HG03196 (cell line): ENCODE results near the gene KXD1.
"Not testable (repeated sequence)": the region's sequence is repeated elsewhere in the genome, so short reads cannot be mapped to it uniquely, and the experiment has no call there.

Experiments used
- ATAC-seq: cut with Tn5 transposase; IDR thresholded peaks from one replicate; pipeline ENCODE4 v1.9.1; 2021; ENCODE audit not compliant: unreplicated experiment

KXD1 gene

DNA sequence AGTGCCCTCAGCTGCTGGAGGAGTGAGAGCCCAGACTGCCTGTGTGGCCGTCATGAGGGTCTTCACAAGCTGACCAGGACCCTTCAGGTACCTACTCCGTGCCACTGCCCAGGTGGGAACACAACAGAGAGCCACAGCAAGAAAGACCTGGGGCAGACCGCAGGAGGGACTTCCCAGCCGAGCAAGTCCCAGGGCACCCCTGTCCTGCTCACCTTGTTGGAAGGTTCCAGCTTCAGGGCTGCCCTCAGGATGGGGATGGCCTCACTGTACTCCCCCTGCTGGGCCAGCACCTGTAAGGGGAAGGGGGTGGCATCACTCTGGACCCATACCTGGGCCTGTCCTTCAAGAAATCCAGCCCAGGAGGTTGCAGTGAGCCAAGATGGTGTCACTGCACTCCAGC, 24.6 kb upstream of the KXD1 start:
- ATAC-seq = no peak

DNA sequence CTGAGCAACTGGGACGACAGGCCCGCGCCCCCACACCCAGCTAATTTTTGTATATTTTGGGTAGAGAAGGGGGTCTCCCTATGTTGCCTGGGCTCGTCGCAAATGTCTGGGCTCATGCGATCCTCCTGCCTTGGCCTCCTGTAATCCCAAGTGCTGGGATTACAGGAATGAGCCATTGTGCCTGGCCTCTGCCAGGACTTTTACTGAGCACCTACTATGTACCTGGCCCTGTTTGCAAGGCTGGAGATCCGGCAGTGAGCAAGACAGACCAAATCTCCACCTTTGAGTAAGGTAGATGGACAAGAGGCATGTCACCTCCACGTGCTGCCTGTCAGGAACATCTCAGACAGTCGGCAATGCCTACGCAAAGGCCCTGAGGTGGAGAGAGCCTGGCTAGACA, 21.2 kb upstream of the KXD1 start:
- no peak for ATAC-seq

DNA sequence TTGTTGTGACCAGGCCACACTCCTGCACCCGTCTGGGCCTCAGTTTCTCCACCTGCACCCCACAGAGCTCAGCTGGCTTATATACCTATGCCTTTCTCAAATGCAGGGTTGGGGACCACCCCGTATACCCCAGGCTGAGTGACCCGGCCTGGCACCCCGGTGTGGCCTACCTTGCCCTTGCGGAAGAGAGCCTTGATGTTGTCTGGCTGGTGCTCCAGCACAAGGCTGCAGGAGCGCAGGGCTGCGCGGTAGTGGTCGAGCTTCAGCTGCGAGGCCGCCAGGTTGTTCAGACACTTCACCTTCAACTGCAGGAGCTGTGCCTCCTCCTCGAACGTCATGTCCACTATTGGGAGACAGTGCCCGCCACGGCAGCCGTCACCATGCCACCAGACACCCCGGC, 20.2 kb upstream of the KXD1 start:
- no peak for ATAC-seq

DNA sequence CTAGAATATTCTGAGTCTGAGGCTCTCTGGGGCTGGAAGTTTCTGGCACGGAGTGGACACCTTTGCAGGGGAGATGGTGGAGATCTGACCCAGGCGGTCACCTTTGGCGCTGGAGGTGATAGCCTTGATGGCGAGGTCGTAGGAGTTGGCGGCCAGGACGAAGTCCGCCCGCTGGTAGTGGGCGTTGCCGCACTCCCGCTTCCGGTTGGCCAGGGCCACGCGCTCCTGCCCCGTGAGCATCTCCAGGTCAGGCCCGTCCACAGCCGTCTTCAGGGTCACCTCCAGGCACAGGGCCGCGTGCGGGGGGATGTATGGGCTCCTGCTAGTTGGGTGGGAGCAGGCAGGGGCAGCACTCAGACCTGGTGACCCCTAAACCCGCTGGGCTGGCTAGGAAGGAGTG, 19.6 kb upstream of the KXD1 start:
- ATAC-seq = no peak

DNA sequence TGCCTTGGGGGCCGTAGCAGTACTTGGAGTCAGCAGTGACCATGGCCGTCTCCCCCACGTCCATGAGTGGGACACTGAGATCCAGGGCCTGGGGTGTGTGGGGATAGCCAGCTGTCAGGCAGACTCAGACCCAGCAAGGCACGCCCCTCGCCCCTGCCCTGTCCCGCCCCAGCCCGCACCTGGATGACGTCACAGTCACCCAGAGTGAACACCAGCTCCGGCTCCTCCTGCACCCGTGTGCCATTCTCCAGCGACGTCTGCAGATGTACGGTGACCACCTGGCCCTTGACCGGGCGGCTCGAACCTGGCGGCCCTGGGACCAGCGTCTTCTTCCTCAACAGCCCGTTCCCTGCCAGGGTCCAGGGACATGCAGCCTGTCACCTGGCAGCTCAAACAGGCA, 18.3 kb upstream of the KXD1 start:
- ATAC-seq = no peak

DNA sequence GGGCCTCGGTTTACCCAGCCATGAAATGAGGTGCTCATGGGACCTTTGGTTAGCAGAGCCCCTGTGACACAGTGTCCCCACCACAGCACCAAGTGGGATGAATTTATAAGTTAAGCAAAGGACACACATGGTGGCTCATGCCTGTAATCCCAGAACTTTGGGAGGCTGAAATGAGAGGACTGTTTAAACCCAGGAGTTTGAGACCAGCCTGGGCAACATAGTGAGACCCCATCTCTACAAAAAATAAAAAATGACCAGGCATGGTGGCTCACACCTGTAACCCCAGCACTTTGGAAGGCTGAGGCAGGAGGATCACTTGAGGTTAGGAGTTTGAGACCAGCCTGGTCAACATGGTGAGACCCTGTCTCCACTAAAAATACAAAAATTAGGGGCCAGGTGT, 17.5 kb upstream of the KXD1 start:
- ATAC-seq = not testable (repeated sequence)

DNA sequence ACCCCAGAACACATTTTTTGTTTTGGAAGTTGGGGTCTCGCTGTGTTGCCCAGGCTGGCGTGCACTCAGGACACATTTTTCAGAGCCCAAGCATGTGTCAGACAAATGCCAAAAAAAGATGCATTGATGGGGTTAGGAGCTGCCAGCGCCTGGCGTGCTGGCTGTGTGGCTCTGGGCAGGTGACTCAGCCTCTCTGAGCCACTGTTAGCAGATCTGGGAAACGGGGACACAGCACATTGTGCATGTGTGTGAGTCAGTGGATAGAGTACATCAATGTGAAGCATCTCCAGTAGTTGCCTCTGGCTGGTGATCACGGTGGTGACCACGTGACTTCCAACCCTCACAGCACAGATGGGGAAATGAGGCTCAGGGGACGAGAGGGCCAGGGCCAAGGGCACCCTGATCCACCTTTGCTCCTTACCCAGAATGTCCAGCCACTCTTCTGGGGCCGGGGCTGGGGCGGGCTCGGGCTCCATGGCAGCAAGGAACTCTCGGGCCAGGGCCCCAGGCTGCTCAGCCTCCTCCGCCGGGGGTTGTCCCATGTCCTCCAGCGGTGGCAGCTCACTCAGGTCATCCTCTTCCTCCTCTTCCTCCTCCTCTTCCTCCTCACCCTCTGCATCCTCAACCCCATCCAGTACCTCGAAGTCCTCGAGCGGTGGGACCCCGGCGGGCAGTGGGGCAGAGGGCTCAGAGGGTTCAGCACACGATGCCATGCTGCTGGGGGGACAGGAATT, 16.2 kb upstream of the KXD1 start:
- ATAC-seq = no peak

DNA sequence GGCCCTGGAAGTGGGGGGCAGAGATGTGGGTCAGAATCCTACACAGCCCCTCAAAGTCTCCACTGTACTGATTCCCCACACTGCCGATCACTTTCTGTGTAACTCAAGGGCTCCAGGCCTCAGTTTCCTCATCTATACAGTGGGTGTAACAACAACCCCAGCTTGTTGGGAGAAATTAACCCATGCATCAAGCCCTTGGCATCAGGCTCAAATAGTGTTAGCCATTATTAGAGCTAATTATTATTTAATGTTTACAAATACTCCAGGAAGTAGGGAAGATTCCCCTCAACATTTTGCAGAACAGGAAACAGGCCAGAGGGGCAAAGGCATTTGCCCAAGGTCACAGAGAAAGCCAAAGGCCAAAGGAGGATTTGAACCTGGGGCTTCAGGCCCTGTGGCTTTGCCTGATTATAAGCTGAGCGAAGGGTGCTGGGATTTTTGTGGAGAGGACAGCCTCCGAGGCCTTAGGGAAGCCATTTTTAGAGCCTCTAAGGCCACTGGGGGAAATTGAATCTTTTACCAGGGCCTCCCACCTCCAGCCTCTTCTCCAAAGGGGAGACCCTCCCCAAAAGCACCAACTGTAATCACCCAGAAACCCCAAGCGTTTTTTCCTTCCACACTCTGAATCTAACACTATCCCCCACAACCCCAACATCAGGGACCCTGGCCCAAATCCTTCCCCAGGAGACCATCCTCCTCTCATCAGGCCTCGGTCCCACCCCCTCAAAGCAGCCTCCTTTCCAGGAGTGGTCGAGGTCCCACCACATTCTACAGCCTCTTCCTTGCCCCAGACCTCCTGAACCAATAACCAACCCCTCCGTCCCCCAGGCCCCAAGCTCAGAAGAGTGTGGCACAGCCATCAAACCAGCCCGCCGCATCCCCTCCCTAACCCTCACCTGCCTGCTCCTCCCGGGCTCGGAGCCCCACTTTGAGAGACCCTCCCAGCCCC, 15.4 kb upstream of the KXD1 start:
- ATAC-seq = no peak

DNA sequence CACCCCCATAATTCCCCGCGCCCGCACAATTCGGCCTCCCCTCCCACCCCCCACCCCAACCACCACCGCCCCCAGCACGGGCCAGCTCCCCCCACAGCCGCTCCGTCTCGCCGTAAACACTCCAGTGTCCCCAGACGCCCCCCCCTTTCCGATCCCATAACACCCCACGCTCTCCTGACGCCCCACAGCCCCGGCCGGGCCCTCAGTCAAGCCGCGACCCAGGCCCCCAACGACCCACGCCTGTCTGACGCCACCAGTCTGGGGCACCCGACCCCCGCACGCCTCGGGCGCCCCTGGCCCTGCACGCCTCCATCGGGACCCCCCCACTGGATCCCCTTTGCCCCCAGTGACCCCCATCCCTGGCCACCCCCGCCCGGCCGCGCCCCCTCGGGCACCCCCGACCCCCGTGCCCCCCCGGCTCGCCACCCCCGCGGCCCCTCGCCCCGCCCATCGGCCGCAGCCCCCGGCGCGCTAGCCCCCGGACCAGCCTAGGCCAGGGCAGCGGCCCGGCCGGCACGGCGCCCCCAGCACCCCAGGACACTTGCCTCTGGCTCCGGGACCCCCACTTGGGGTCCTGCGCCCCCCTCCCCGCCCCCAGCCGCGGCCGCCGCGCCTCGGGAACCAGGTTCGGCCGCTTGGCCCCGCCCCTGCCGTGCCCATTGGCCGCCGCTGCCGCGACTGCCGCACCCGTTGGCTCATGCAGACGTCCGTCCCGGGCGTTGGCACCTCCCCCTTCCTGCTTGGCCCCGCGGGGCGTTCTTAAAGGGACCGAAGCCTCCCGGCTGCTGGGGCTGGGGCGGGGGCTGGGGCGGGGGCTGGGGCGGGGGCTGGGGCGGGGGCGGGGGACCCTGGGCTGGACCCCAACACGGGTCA, 14.5 kb upstream of the KXD1 start, which contains the start of gene FKBP8:
Gene FKBP8, minus strand, starts transcription at position 633 of the 873 bp plus-strand sequence. CDS start 1,603 bp downstream, outside the sequence.
- ATAC-seq = peak; percentile 81

DNA sequence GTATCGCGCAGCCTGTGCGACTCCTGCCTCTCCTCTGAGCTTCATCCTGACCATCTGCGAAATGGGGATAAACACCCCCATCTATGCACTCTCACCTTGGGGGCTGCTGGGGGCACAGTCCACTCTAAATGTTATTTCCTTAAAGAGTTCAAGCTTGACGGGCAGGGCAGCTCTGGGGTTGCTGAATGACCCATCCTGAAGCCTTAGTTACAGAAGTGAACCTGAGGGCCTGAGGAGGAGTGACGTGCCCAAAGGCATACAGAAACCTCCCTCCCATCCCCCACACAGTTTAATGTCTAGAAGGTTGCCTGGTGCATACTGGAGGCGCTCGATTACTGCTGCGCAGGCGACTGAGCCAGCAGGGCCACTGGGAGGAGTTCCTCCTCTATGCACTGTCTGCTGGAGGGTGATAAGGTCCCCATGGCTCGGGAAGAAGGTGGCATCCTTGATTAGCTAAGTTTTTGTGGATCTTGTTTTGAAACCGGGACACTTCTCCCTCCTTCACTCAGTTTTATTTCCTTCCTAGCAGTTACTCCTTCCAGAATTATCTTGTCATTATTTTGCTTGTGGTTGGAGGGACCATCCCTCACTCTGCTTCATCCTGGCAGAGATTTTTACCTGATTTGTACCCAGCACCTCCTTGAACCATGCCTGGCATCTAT, 13.7 kb upstream of the KXD1 start:
- peak; percentile 46 for ATAC-seq

DNA sequence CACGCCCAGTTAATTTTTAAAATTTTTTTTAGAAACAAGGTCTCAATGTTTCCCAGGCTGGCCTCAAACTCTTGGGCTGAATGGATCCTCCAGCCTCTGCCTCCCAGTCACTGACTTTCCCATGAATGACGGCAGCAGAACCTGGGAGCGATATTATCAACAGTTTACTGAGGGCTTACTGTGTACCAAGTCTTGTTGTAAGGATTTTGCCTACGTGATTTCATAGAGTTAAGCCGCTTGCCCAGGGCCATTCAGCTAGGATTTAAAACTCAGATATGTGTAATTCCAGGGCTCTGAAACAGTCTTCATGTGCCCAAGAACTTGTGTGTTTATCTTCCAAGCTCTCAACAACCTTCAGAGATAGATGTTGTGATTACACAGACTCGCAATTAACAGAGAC, 6.0 kb upstream of the KXD1 start:
- no peak for ATAC-seq

DNA sequence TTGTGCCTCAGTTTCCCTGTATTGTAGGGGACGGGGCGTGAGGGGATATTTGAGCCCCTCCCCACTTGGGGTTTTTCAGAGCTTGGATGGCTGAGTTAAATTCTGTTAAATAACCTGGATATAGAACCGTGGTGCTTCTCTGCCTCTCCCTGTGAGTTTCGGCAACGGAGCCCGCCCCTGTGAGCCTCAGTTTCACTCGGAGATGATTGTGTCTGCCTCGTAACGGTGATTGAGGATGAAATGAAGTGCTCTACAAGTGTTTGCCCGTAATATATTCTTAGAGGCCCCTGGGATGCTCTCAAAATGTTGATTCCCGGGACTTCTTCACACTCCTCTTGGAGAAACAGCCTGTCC, 509 bp downstream of the KXD1 start:
- ATAC-seq = no peak

DNA sequence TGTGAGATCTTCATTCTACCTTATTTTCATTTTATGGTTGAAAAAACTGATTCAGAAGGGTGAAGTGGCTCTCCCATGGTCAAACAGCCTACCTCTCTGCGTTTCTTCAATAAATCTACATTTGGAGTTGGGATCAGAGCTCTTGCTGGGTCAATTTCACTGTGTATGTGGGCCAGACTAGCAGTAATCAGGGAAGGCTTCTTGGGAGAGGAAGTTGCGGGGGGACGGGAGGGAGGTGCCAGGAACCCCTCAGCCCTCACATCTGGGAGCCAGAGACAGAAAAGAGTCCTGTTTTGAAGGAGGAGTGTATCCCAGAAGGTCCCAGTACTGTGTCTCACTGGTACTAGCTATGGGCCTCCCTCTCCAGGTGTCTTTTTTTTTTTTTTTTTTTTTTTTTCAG, 934 bp downstream of the KXD1 start:
- no peak for ATAC-seq

DNA sequence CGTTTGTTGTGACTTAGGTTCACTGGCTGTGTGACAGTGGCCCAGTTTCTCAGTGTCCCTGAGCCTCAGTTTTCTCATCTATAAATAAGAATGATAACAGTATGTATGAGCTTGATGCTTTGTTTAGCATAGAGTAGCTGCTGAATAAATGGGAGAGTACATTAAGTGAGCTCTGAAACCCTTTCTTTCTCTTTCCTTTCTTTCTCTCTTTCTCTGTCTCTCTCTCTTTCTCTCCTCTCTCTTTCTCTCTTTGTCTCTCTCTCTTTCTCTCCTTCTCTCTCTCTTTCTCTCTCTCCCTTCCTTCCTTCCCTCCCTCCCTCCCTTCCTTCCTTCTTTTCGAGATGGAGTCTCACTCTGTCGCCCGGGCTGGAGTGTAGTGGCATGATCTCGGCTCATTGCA, 2.0 kb downstream of the KXD1 start:
- ATAC-seq = no peak

DNA sequence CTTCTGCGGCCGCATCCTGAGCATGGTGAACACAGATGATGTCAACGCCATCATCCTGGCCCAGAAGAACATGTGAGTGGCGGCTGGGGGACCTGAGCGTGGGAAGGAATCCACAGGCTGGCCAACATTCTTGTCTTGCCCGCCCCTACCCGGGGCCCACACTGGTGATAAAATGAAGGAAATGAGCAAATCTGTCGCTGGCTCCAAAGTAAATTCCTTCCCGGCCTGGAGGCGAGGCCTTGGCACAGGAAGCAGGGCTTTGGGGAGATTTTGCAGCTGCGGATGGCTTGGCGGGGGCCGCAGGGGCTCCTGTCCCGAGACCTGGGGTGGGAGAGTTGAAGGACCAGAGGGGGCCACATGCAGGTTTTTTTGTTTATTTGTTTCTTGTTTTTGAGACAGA, 4.4 kb downstream of the KXD1 start:
- ATAC-seq = no peak

DNA sequence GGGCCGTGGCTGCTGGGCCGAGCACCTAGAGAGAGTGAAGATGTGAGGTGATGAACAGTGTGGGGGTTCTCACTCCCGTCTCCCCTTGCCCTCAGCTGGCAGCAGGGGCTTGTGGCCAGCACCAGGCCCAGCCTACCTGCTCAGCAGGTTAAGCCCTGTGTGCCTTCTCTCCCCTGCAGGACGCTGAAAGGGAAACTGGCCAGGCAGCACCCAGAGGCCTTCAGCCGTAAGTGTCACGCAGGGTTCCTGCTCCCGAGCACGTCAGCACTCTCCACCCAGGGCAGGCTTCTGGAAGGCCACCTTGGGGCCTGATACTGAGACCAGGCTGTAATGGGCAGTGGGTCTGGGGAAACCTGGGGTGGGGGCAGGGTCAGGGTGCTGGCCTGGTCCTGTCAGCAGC, 9.3 kb downstream of the KXD1 start:
- no peak for ATAC-seq

DNA sequence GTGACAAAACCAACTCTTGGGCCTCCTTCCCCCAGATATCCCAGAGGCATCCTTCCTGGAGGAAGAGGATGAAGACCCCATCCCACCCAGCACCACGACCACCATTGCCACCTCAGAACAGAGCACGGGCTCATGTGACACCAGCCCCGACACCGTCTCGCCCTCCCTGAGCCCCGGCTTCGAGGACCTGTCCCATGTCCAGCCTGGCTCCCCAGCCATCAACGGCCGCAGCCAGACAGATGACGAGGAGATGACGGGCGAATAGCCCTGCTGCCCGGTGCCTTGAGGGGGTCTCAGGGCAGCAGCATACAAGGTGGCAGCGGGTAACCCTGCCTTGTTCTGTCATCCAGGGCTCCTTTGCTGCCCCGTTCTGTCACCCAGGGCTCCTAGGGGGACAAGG, 10.7 kb downstream of the KXD1 start:
- ATAC-seq = no peak

DNA sequence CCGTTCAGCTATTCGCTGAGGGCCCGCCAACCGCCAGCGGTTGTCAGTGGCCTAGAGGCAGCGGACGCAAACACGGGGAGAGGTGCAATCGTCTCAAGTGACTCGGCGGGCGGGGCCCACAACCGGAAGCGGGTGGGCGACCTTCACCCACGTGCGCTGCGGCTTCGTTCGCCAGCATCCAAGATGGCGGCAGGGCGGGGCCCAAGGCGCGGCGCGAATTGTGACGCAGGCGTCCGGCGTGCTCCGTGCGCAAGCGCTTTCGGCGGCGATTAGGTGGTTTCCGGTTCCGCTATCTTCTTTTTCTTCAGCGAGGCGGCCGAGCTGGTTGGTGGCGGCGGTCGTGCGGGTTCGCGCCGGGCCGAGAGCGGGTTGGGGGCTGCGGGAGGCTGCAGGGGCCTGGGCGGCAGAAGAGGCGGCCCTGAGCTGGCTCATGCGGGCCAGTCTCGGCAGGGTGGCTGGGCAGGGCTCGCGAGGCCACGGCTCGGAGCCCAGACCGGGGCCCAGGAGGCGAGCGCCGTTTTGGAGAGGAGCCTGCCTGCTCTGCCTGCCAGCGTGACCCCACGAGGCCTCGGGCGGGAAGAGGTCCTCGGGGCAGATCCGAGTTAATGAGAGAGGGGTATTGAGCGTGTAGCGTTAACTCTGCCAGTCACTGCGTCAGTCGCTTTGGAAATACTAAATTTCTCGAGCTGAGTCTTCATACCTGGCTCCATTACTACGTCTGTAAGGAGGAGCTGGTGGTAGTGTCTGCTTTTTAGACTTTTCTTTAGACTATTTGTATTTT, 14.1 kb downstream of the KXD1 start, which contains the start of gene UBA52:
Gene UBA52, plus strand, starts transcription at position 294 of the 781 bp plus-strand sequence. CDS start 1,444 bp downstream, outside the sequence.
- peak; percentile 93 for ATAC-seq

DNA sequence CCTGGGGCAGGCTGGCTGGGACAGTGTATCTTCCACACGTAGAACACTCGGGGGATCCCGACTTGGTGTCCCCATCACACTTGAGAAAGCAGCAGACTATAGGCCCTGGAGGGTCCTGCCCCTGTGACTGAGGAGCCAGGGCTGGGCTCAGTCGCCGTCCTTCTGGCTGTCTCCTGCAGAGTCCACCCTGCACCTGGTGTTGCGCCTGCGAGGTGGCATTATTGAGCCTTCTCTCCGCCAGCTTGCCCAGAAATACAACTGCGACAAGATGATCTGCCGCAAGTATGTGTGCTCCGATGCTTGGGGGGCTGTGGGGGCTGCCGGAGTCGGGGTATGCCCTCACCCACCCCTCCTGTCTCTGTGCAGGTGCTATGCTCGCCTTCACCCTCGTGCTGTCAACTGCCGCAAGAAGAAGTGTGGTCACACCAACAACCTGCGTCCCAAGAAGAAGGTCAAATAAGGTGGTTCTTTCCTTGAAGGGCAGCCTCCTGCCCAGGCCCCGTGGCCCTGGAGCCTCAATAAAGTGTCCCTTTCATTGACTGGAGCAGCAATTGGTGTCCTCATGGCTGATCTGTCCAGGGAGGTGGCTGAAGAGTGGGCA, 17.1 kb downstream of the KXD1 start:
- ATAC-seq = no peak
